Measurements from ENCODE around the gene TTC28.
A peak's percentile ranks its signal among the peaks of the same experiment; 100 is the strongest.
"Not testable (repeated sequence)": the region's sequence is repeated elsewhere in the genome, so short reads cannot be mapped to it uniquely, and the experiment has no call there.

Gene TTC28

GRCh38 chr22:28679611-28680287 lies at the start of gene TTC28:
TTC28 (minus strand) TSS chr22:28679840; CDS start chr22:28679723, 117 bp downstream.
- not testable (repeated sequence) for DNase-seq (ENCODE audit: low read depth)
- peak within 1 kb of the TSS; percentile 34 for H3K4me3 ChIP-seq (ENCODE audit: low read length)

- no peak for TF ChIP-seq CTCF (IDR thresholded peaks at IDR 0.05; ENCODE audit: insufficient read depth, low read depth, low read length, missing control alignments)
- DNase-seq (ENCODE audit: low read depth), result peak; percentile 59
- no peak overlapping the region for H3K4me3 ChIP-seq (ENCODE audit: low read length)
Observed at GRCh38 chr22:28728621-28729313, 49.1 kb upstream of the TTC28 start.

- TF ChIP-seq CTCF (IDR thresholded peaks at IDR 0.05; ENCODE audit: insufficient read depth, low read depth, low read length, missing control alignments), result no peak
- no peak for DNase-seq (ENCODE audit: low read depth)
- no peak overlapping the region for H3K4me3 ChIP-seq (ENCODE audit: low read length)
Observed at GRCh38 chr22:28728002-28728401, 48.4 kb upstream of the TTC28 start.

- H3K4me3 ChIP-seq (ENCODE audit: low read length), result no peak overlapping the region
- no peak for TF ChIP-seq CTCF (IDR thresholded peaks at IDR 0.05; ENCODE audit: insufficient read depth, low read depth, low read length, missing control alignments)
- no peak for DNase-seq (ENCODE audit: low read depth)
Observed at GRCh38 chr22:28718044-28718443, 38.4 kb upstream of the TTC28 start.

GRCh38 chr22:28716686-28717085 lies 37.0 kb upstream of the TTC28 start:
- no peak overlapping the region for H3K4me3 ChIP-seq (ENCODE audit: low read length)
- no peak for DNase-seq (ENCODE audit: low read depth)
- no peak for TF ChIP-seq CTCF (IDR thresholded peaks at IDR 0.05; ENCODE audit: insufficient read depth, low read depth, low read length, missing control alignments)

- DNase-seq (ENCODE audit: low read depth), result no peak
- no peak overlapping the region for H3K4me3 ChIP-seq (ENCODE audit: low read length)
- TF ChIP-seq CTCF (IDR thresholded peaks at IDR 0.05; ENCODE audit: insufficient read depth, low read depth, low read length, missing control alignments), result no peak
Observed at GRCh38 chr22:28715611-28716010, 36.0 kb upstream of the TTC28 start.

- no peak for DNase-seq (ENCODE audit: low read depth)
- no peak overlapping the region for H3K4me3 ChIP-seq (ENCODE audit: low read length)
- TF ChIP-seq CTCF (IDR thresholded peaks at IDR 0.05; ENCODE audit: insufficient read depth, low read depth, low read length, missing control alignments), result no peak
Observed at GRCh38 chr22:28714043-28714628, 34.5 kb upstream of the TTC28 start.
